ENCODE results near the gene FER. TPM values are rescaled to one million over a fixed set of nuclear protein-coding genes. Genes with fewer than 3 reads are reported as not detected.

FER gene
- total RNA-seq, 2 experiments from 2014 or later, result 14.2 to 15.9 TPM

- Mint-ChIP-seq H3K27me3 (no peaks in the 10 kb centered on the region), H3K27ac (no peak overlapping the region), H3K4me3 (no peak overlapping the region), H3K4me1 (ENCODE audit: low read depth) (no peaks in the 10 kb centered on the region), H3K36me3 (ENCODE audit: low read depth) (no peaks in the 10 kb centered on the region), H3K9me3 (no peaks in the 10 kb centered on the region)
- ATAC-seq (ENCODE audit: poor library complexity) (no peak), DNase-seq (no peak)
- Histone ChIP-seq H3K4me1 (ENCODE audit: insufficient read depth, low read length) (no peaks in the 10 kb centered on the region), H3K4me3 (ENCODE audit: low read length) (no peak overlapping the region), H3K9me3 (ENCODE audit: control insufficient read depth in 1 of 2, insufficient read depth in 1 of 2, low read length in 2 of 2) (no peaks in the 10 kb centered on the region), H3K27me3 (ENCODE audit: control insufficient read depth in 1 of 2, insufficient read depth in 2 of 2, low read length in 2 of 2) (no peaks in the 10 kb centered on the region), H3K27ac (ENCODE audit: low read depth in 1 of 2, low read length in 2 of 2) (no peak overlapping the region), H3K36me3 (ENCODE audit: insufficient read depth, low read length) (no peaks in the 10 kb centered on the region)
- CTCF ChIA-PET, result no interaction called here
- intact Hi-C loops (cut with DNase I, micrococcal nuclease), result no loop called here
- POLR2A ChIA-PET, result no interaction called here
- TF ChIP-seq, protein P1, sequence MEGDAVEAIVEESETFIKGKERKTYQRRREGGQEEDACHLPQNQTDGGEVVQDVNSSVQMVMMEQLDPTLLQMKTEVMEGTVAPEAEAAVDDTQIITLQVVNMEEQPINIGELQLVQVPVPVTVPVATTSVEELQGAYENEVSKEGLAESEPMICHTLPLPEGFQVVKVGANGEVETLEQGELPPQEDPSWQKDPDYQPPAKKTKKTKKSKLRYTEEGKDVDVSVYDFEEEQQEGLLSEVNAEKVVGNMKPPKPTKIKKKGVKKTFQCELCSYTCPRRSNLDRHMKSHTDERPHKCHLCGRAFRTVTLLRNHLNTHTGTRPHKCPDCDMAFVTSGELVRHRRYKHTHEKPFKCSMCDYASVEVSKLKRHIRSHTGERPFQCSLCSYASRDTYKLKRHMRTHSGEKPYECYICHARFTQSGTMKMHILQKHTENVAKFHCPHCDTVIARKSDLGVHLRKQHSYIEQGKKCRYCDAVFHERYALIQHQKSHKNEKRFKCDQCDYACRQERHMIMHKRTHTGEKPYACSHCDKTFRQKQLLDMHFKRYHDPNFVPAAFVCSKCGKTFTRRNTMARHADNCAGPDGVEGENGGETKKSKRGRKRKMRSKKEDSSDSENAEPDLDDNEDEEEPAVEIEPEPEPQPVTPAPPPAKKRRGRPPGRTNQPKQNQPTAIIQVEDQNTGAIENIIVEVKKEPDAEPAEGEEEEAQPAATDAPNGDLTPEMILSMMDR (IDR thresholded peaks at IDR 0.05), result no peak
Measured at GRCh38 chr5:109005297-109006009, 257.8 kb downstream of the FER start.

- Histone ChIP-seq H3K4me3 (ENCODE audit: low read length) (no peak overlapping the region), H3K9me3 (ENCODE audit: control insufficient read depth in 1 of 2, insufficient read depth in 1 of 2, low read length in 2 of 2) (no peaks in the 10 kb centered on the region), H3K27me3 (ENCODE audit: control insufficient read depth in 1 of 2, insufficient read depth in 2 of 2, low read length in 2 of 2) (no peaks in the 10 kb centered on the region), H3K36me3 (ENCODE audit: insufficient read depth, low read length) (no peaks in the 10 kb centered on the region), H3K27ac (ENCODE audit: low read depth in 1 of 2, low read length in 2 of 2) (no peak overlapping the region), H3K4me1 (ENCODE audit: insufficient read depth, low read length) (no peaks in the 10 kb centered on the region)
- H3K4me3 Mint-ChIP-seq, result no peak overlapping the region
- H3K27ac Mint-ChIP-seq, result no peak overlapping the region
- H3K4me1 Mint-ChIP-seq (ENCODE audit: low read depth), result no peaks in the 10 kb centered on the region
- no peaks in the 10 kb centered on the region for H3K36me3 Mint-ChIP-seq (ENCODE audit: low read depth)
- ChIA-PET POLR2A (no interaction called here), CTCF (no interaction called here)
- no peak for DNase-seq
- no peaks in the 10 kb centered on the region for H3K27me3 Mint-ChIP-seq
- no peak for ATAC-seq (ENCODE audit: poor library complexity)
- H3K9me3 Mint-ChIP-seq, result no peaks in the 10 kb centered on the region
- intact Hi-C loops (cut with DNase I, micrococcal nuclease), result no loop called here
- TF ChIP-seq, protein P1 (IDR thresholded peaks at IDR 0.05), result no peak
Measured at GRCh38 chr5:109006129-109006528, 258.4 kb downstream of the FER start.

DNA sequence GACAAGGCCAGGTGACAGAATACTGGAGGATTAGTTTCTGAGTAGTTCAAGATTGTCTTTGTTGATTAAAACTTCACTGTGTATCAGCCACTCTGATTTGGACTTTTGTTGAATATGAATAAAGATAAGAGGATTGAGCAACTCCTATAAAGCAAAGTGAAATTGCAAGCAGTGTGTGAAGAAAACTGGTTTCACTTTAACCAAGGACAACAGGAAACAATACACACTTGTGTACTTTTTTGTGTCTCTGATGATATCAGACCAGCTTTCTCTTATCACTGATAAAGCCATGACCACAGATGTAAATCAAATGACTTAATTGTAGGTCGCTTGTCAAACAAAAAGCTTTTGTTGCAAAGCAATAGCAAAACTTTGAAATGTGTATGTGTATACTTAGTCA lies 268.6 kb downstream of the FER start:
- Histone ChIP-seq H3K27ac (ENCODE audit: low read depth in 1 of 2, low read length in 2 of 2) (no peak overlapping the region), H3K9me3 (ENCODE audit: control insufficient read depth in 1 of 2, insufficient read depth in 1 of 2, low read length in 2 of 2) (no peaks in the 10 kb centered on the region), H3K4me1 (ENCODE audit: insufficient read depth, low read length) (no peaks in the 10 kb centered on the region), H3K27me3 (ENCODE audit: control insufficient read depth in 1 of 2, insufficient read depth in 2 of 2, low read length in 2 of 2) (no peaks in the 10 kb centered on the region), H3K4me3 (ENCODE audit: low read length) (no peak overlapping the region), H3K36me3 (ENCODE audit: insufficient read depth, low read length) (no peaks in the 10 kb centered on the region)
- POLR2A ChIA-PET, result no interaction called here
- Mint-ChIP-seq H3K36me3 (ENCODE audit: low read depth) (peaks cover 3% of the 10 kb centered on the region), H3K27ac (no peak overlapping the region), H3K27me3 (no peaks in the 10 kb centered on the region), H3K4me1 (ENCODE audit: low read depth) (peaks cover 7% of the 10 kb centered on the region), H3K4me3 (no peak overlapping the region), H3K9me3 (peaks cover 2% of the 10 kb centered on the region)
- CTCF ChIA-PET, result no interaction called here
- no peak for ATAC-seq (ENCODE audit: poor library complexity)
- intact Hi-C loops (cut with DNase I, micrococcal nuclease), result no loop called here
- TF ChIP-seq, protein P1 (IDR thresholded peaks at IDR 0.05), result no peak
- peak in 1 of 14 experiments; percentile 17 for DNase-seq
